DND-41 (cell line): ENCODE measurements around the gene KRTAP10-12.

Source experiments
- CTCF ChIP-seq: IDR thresholded peaks from 2 replicates; pipeline ENCODE4 v1.5.1; 2012; ENCODE audit warnings: borderline replicate concordance, low read length, moderate library complexity, mild to moderate bottlenecking; ENCODE audit not compliant: poor library complexity, severe bottlenecking; ENCODE audit errors: extremely low read depth
- EZH2 ChIP-seq: IDR thresholded peaks from 3 replicates; pipeline ENCODE4 v1.6.1; 2012; ENCODE audit warnings: borderline replicate concordance, low read depth, mild to moderate bottlenecking, moderate library complexity, low read length, inconsistent platforms; ENCODE audit not compliant: severe bottlenecking

GRCh38 chr21:44694776-44695175, 2.2 kb upstream of the KRTAP10-12 start:
- TF ChIP-seq CTCF (no peak), EZH2 (no peak)
